ENCODE results near the gene SH3RF3. TPM values are rescaled to one million over a fixed set of nuclear protein-coding genes. Genes with fewer than 3 reads are reported as not detected.

SH3RF3 gene
- total and polyA plus RNA-seq, 2 of the 13 experiments (the other 11 are each of a cell fraction or from before 2014, with no cell fraction given): 0.04 TPM; not detected in 1

GRCh38 chr2:109185338-109185737 lies 56.3 kb downstream of the SH3RF3 start:
- no peak for ATAC-seq
- Histone ChIP-seq H3K4me2 (ENCODE audit: low read depth, low read length) (no peak overlapping the region), H3K27me3 (ENCODE audit: control insufficient read depth in 1 of 2, insufficient read depth in 2 of 2, low read length in 2 of 2) (peaks cover 0 to 3% of the 10 kb centered on the region in 2 experiments; a peak in 1 of 5 replicates), H3K9me3 (ENCODE audit: low read length) (no peaks in the 10 kb centered on the region), H3K79me2 (ENCODE audit: insufficient read depth, low read length) (no peaks in the 10 kb centered on the region), H4K20me1 (ENCODE audit: insufficient read depth, low read length) (no peaks in the 10 kb centered on the region), H3K27ac (ENCODE audit: extremely low read length, insufficient read depth, low read length) (no peak overlapping the region), H3K9ac (ENCODE audit: insufficient read depth, low read depth, low read length) (no peak overlapping the region), H3K4me3 (replicated peaks in 1 of 3; ENCODE audit: insufficient read depth in 1 of 3, low read depth in 2 of 3, low read length in 3 of 3) (no peak overlapping the region), H3K36me3 (replicated peaks in 1 of 2; ENCODE audit: control insufficient read depth in 1 of 2, insufficient read depth in 2 of 2, low read length in 2 of 2) (no peaks in the 10 kb centered on the region), H2AFZ (ENCODE audit: low read length) (no peak overlapping the region), H3K4me1 (ENCODE audit: insufficient read depth, low read length) (no peaks in the 10 kb centered on the region)
- intact Hi-C loops (cut with micrococcal nuclease; ENCODE audit: unreplicated experiment): no loop called here
- no TSS peak for BruUV-seq (replicated peaks)
- WGBS (ENCODE audit: low lambda C conversion rate): 20% methylated on average over 4 of the region's 4 CpGs
- CTCF ChIA-PET (ENCODE audit: low intra/inter-chr PET ratio, low total read pairs): no interaction called here
- DNase-seq (ENCODE audit: low spot score): no peak
- TF ChIP-seq BRCA1 (CRISPR knock-in tag; IDR thresholded peaks at IDR 0.05) (no peak), ZNF75D (CRISPR knock-in tag; IDR thresholded peaks at IDR 0.05; ENCODE audit: borderline replicate concordance) (no peak), ZNF513 (CRISPR knock-in tag; conservative IDR thresholded peaks at IDR 0.05) (no peak), ZHX2 (IDR thresholded peaks at IDR 0.05; ENCODE audit: low read depth) (no peak), ZHX2 (CRISPR knock-in tag; IDR thresholded peaks at IDR 0.05; ENCODE audit: borderline replicate concordance) (no peak), ZFP1 (CRISPR knock-in tag; IDR thresholded peaks at IDR 0.05) (no peak), BCL6 (CRISPR knock-in tag; IDR thresholded peaks at IDR 0.05) (no peak), ZNF770 (CRISPR knock-in tag; IDR thresholded peaks at IDR 0.05) (no peak)
- in situ Hi-C loops (cut with HindIII; ENCODE audit: extremely low pct_ligation_motif_present, low pct_unique_long_range_greater_than_20kb): no loop called here
- POLR2A ChIA-PET: no interaction called here
- no peak for FAIRE-seq
